SKM-1 (cell line): ENCODE results near the gene IGSF9B.
"Not testable (repeated sequence)": the region's sequence is repeated elsewhere in the genome, so short reads cannot be mapped to it uniquely, and the experiment has no call there.

Experiments used
- DNase-seq: peaks from one replicate; lab custom pipeline; 2025; ENCODE audit not compliant: unreplicated experiment; lab: John Stamatoyannopoulos, UW

IGSF9B gene

DNA sequence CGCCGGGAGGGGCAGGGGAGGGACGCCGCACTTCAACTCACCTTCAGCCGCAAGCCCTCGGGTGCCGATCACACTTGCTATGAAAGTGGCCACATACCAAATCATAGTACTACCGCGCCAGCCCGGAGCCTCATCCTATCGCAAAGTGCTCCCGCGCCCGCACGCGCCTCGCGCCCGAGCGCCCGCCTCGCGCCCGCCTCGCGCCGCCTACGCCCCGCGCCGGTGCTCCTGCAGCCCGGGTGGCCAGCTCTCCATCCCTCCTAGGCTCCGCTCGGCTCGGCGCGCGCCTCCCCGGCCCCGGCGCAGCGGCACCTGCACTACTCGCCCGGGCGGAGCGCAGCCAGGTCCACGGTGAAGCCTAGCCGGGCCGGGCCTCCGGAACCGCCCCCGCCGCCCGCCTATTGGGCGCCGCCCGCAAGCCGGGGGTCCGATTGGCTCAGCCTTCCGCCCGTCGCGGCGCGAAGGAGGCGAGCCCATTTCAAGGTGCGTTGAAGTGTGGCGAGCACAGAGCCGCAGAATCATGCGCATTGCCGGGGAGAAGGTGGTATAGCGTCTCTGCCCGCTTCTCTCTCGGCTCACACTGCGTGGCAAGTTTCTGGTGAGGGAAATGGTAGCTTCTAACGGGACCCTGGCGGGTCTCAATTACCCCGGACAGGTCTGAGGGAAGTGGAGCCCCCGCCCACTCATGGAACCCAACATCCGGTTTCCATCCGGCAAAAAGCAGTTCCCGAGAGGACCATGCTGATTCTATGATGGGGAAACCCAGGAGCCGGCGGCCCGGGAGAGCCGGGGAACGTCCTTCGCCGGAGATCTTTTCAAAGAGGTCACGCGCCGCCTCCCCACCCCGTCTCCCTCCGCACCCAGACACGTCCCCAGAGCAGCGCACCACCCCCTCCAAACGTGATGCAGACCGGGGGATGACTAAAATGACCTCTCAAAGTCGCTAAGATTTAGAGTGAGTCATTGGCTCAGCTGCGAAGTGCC lies at the start of gene IGSF9B:
Gene IGSF9B (minus strand): TSS at position 319 of the 984 bp plus-strand sequence. CDS start 214 bp downstream, at position 105.
- DNase-seq: no peak

GRCh38 chr11:134004496-134005172 lies 47.9 kb upstream of the IGSF9B start:
- no peak for DNase-seq

DNA sequence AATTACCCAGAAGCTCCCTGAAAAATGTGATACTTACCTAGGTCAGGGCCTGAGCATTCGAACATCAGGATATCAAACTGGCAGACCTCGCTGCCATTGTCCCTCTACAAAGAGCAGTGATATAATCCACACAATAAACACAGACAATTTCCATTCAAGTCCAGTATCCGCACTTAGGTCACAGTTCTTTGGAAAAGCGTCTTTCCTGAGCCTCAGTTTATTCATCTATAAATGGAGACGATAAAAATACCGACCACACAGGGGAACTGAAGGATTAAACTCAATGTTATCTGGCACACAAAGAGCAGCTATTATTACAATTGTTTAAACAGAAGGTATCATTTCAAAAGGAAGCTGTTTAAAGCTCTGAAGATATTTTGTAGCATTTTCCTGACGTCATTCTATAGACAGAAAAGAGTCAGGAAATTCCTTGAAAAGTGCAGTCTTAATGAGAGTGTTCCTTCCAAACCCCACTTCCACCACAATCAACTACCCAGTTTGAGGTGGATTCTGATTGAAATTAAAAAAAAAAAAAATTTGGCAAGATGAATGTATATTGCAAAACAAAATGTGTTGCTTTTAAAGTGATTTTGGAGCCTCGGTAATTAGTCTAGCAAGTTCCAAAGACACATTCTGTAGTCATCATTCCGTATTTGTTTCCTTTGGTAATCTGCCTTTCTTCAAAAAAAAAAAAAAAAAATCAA lies 47.2 kb upstream of the IGSF9B start:
- no peak for DNase-seq

- not testable (repeated sequence) for DNase-seq
These were observed 46.1 kb upstream of the IGSF9B start for GRCh38 chr11:134002819-134003218.

DNA sequence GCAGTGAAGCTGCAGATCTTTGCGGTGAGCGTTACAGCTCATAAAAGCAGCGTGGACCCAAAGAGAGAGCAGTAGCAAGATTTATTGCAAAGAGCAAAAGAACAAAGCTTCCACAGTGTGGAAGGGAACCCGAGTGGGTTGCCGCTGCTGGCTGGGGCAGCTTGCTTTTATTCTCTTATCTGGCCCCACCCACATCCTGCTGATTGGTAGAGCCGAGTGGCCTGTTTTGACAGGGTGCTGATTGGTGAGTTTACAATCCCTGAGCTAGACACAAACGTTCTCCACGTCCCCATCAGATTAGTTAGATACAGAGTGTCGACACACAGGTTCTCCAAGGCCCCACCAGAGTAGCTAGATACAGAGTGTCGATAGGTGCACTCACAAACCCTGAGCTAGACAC lies 45.6 kb upstream of the IGSF9B start:
- DNase-seq: not testable (repeated sequence)

GRCh38 chr11:134001596-134001995 lies 44.8 kb upstream of the IGSF9B start:
- no peak for DNase-seq

GRCh38 chr11:134001088-134001487 lies 44.3 kb upstream of the IGSF9B start:
- DNase-seq: no peak

GRCh38 chr11:133999355-133999754 lies 42.6 kb upstream of the IGSF9B start:
- DNase-seq: no peak

- no peak for DNase-seq
These were observed 40.8 kb upstream of the IGSF9B start for GRCh38 chr11:133997554-133997953.

DNA sequence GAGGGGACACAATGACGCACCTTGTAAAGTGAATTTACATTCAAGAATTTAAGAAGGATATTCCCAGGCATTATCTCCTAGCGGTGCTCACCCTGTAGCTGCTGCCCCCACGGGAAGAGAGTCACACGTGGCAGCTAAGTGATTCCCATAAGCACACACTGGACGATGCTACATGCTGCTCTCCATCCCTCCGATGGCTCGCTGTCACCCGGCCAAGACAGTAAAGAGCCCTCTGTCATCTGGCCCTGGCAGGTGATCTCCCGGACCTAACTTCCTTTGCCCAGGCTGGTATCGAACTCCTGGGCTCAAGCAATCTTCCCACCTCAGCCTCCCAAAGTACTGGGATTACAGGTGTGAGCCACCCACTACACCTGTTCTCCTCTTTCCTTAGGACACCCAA lies 39.9 kb upstream of the IGSF9B start:
- no peak for DNase-seq

GRCh38 chr11:133995066-133995465 lies 38.3 kb upstream of the IGSF9B start:
- no peak for DNase-seq

DNA sequence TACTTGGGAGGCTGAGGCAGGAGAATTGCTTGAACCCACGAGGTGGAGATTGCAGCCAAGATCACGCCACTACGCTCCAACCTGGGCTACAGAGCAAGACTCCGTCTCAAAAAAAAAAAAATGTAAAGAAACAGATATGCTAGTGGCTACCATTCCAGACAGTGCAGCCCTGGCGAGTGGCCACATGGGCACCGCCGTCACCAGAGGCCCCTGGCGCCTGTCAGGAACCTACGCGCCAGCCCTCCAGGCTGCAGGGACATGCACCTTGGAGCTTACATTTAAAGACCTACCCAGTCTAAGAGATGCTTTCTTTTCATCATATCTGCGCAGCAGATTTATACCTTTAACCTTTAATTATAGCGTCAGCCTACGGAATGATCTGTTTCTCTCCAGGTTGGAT lies 37.2 kb upstream of the IGSF9B start:
- DNase-seq: no peak

- no peak for DNase-seq
These were observed 36.3 kb upstream of the IGSF9B start for GRCh38 chr11:133993107-133993506.

- no peak for DNase-seq
These were observed 35.4 kb upstream of the IGSF9B start for GRCh38 chr11:133992121-133992520.

DNA sequence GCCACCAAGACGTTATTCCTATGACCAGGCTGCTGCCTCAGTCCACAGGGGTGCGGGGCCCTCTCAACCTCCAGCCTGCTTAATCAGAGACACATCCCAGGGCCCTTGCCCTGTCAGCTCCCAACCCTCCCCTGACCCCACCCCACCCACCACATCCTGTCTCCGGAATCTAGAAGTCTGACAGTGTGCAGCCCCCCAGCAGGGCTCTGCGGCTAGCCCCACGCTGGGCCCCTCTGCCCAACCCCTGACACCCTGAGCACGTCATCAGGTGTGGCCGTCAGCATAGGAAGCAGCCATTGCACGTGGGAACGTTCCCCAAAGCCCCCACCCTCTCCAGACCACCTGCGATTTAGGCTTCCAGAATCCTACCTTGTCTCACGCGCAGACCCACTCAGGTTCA lies 34.3 kb upstream of the IGSF9B start:
- no peak for DNase-seq

- no peak for DNase-seq
These were observed 33.7 kb upstream of the IGSF9B start for GRCh38 chr11:133990501-133990900.

DNA sequence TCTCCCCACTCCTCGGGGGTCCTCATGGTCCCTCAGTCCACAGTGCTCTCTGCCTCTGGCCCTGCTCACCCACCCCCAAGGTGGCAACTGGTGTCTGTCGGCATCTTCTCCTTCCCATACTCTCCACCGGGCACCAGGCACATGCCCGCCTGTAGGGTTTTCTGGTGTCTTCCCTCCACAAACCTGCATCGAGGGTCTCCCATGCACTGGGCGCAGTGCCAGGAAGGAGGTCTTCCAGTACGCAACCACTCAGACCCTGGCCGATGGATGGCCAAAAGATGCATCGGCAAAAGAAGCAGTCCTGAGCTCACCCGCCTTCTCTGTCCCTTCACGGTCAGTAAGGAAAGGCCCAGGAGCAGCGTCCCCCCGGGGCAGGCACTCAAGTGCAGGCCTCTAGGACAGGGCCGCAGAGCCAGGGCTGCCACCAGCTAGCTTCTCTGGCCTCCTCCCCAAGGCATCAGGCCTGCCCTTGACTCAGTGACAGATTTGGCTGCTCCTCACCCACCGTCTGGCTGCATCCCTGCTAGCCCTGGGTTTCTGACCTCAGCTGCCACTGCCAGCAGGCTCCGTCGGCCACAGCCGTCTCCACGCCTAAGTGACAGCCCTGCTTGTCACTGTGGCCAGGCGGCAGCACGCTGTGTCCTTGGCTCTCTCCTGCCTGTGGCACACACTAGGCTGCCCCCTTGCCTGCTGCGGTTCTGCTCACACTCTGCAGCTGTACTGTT lies 32.1 kb upstream of the IGSF9B start:
- no peak for DNase-seq

- DNase-seq: no peak
These were observed 30.4 kb upstream of the IGSF9B start for GRCh38 chr11:133987171-133987570.

DNA sequence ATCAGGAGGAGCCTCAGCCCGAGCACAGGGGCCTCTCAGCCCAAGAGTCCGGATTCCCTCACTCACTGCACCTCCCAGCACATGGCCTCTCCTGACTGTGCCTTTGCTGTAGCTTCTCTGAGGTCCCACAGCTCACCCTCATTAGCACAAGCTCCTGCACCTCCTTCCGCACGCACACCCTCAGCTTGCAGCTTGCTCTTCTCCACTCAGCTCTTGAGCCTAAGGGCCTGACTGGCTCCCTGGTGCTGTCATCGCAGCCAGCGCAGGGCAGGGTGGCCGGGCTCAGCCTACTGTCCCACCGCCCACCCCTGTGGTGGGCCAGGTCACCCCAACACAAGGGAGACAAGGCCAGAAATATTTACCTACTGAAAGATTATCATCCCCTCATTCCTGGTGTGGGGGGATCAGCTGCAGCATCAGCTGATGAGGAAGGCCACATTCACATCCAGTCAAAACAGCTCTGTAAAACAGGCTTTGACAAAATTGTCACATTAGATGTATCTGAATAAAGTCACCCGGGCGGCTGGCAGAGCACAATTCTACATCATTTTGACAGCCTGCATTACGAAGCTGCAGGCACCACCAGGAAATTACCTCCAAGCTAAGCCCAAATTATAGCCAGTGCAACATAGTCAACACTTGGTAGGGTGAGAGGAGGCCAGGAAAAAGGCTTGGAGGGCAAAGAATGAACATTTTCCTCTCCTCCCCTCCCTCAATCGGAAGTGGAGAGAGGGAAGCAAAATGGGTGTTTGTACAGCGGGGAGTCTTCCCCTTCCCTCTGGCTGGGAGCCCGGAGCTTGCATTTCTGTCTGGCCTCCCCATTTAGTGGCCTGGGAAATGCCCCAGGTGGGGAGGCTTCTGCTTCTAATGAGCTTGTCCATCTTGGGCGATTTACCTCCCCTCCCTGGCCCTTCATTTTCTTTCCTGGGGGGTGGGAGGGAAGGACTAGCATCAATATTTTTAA lies 29.5 kb upstream of the IGSF9B start:
- no peak for DNase-seq

- DNase-seq: no peak
These were observed 28.1 kb upstream of the IGSF9B start for GRCh38 chr11:133984828-133985227.
